ENCODE results near the gene NPY.
A peak's percentile ranks its signal among the peaks of the same experiment; 100 is the strongest.

The NPY gene

DNA sequence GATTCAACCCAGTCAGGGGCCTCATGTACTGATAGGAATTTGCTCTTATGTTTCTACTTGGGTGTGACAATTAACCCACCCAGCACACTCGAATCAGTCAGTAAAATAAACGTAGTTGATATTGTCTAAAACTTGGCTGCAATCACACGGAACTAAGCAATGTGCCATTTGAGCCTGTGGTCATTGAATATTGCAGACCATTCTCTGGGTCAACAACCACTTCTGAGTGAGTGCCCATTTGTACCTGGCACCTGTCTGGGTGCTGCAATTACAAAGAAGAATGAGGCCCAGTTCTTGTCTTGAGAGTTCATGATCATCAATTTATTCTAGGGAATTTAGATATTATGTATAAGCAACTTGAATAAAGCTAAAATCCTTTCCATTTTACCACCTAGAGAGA, 29.8 kb downstream of the NPY start:
- no peak for DNase-seq

DNA sequence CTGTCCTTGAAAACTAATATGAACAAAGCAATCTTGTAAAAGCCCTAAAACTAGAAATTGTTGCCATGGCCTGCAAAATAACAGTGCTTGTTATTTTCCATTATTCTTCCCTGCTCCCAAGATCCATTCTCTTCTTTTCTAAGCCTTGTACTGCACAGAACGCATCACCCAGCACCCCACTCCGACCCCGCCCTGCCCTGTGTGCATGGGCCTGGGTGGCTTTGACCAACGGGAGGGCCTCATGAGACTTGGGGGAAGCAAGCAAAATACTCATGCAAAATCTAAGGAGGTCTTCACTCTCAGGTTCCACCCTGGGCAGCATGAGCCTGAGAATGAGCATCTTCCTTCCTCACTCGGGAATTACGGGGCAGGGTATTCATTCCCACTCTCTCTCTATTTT, 32.4 kb downstream of the NPY start:
- DNase-seq: no peak

DNA sequence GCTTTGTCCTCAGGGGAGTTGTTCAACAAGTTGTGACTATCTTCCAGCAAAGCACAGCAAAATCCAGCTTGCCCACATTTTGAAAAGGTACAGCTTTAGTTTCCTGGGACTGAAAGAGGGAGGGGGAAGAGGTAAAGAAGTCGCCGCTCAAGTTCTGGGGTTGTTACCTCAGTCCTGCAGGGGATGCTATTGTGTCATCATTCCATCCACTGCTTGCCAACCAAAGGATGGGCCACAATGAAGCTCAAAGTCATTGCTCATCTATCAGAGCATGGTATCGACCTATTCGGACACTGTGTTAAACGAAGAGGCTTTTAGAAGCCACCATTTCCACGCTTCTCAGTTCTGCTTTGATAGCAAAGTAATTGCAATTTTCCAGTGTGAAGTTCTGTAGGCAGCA, 34.3 kb downstream of the NPY start:
- no peak for DNase-seq

DNA sequence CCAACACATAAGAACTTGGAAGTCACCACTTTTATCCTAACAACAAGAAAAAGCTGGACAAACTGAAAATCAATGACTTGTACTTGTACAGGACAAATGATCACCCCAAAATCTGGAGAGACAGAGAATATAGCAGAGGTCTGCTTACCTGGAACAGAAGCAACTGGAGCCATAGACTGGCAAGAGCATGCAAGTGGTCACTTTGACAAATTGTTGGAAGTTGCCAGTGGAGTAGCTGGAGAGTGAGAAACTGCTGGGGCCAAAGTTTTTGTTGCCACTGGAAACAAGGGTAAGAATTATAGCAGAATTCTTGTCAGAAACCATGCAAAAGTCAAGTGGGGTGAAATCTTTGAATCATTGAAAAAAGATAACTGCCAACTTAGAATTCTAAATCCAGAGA, 35.2 kb downstream of the NPY start:
- no peak for DNase-seq

DNA sequence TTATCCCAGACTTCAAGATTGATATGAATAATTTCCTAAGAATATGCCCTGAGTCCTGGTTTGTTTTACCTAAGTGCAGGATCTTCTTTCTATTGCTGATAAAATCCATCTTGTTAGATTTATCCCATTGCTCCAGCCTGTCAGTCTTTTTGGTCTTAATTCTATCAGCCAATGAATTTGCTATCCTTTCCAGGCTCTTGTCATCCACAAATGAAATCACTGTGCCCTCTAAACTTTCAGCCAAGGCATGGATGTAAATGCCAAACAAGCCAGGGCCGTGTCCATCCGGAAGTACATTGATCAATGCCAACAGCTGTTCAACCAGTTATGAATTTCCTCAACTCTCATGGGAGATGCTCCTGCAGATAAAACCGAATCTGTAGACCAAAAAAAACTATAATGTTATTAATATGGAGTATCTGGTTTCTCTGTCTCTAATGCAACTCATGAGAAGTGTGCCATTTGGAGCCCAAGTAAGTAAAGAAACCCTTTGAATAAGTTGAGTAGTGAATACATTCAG, 40.0 kb downstream of the NPY start:
- no peak for DNase-seq

DNA sequence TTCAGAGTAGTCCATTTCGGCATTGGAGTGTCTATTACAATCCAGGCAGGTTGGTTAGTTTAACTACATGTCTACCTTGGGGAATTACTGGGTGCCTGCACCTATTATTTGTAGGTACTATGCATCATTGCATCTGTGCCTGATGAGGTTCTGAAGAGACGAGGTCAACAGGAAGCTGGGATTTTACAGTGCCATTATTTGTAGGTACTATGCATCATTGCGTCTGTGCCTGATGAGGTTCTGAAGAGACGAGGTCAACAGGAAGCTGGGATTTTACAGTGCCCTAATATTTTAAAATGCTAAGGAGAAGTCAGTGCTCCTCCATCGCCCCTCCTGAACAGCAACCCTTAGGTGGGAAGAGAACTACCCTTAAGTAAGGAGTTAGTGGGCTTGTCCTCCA, 41.7 kb downstream of the NPY start:
- DNase-seq: no peak

DNA sequence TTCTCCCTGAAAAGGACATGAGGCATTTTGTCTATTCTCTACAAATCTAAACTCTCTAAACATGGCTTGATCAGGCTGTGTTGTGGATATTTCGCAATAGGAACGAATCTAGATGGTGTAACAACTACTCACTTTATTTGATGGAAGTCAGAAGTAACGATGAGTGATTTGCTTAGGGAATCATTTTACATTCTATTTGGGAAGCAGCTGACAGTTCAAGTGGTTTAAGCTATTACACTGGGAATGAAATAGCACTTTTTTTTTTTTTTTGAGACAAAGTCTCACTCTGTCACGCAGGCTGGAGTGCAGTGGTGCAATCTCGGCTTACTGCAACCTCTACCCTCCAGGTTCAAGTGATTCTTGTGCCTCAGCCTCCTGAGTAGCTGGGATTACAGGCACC, 44.1 kb downstream of the NPY start:
- DNase-seq: no peak

DNA sequence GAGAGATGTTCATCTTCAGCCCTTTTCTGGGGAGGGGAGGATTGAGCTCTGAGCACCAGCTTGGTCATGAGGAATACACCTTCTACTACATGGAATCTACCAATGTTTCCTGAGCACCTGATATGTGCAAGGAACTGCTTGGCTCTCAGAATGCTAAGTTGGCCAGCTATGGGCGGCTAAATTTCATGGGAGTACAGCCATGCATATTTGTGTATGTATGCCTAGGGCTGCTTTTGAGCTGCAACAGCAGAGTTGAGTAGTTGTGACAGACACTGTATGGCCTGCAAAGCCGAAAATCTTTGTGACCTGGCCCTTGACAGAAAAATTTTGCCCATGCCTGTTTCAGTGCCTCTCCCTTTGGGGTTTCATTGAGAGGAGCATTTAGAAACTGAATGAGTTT, 44.9 kb downstream of the NPY start:
- no peak for DNase-seq

DNA sequence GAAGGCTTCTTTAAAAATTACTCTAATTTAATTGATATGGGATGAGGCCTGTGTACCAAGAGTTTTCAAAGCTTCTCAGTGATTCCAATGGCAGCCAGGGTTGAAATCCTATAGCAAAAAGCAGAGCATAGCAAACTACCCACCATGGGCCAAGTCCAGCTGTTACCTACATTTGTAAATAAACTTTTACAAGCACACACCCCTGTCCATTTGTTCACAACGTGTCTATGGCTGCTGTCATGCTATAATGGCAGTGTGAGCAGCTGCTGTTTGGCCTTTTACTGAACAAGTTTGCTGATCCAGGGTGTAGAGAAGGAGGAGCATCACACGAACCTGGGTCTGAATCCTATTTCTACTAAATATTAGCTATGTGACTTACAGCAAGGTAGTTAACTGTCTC, 50.0 kb downstream of the NPY start:
- DNase-seq: no peak

DNA sequence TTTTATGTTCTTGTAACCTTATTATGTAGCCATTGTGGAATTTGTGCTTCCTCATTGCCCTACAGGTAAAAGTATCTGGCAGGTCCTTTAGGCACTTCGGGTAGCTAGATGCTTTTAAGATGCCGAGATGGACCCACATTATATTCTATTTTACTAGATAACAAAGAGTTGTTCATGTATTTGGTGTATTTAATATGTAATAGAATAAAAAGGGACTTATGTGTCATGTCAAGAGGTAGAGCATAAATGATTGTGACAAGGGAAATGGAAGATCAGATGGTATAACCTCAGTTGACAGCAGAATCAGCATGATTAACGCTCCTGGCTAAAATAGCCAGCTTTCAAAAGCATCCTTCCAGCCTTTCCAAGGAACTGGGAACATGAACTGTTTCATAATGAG, 50.6 kb downstream of the NPY start:
- DNase-seq: no peak

DNA sequence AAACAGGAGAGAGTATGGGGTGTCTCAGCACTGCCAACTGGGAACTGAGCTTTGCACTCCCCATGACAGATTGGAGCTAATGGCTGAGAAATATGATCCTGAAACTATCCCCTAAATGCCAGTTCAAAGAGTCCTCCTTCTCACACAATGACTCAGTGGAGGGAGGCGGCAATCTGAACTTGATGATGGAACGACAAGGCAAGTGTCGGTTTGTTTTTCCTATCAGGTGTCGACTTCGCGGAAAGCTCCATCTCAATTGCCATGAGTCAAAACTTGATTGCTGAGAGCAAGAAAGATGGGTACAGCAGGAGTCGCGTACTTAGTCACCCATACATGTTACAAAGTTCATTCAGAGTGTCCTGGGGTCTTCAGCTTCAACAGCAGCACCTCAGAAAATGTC, 52.5 kb downstream of the NPY start:
- DNase-seq: peak in 19 of 56 donors; percentile 0 to 60 (median 26)

DNA sequence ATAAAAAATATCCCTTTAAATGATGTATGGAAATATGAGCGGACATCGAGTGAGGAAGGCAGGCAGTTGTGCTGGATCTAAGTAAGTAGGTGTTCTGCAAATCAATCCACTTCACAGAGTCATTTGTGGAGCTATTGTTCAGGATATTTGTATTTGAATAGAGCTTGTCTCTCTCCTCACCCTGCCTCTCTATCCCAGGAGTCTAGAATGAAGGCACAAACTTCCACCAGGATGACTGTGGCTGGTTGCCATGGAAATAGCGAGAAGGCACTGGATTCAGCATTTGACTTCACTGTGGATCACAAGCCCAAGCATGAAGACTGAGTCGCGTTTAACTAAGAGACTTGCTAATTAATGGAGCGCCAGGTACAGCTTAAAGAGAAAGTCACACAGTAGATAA, 53.2 kb downstream of the NPY start:
- DNase-seq: peak in 28 of 56 donors; percentile 2 to 70 (median 18)

DNA sequence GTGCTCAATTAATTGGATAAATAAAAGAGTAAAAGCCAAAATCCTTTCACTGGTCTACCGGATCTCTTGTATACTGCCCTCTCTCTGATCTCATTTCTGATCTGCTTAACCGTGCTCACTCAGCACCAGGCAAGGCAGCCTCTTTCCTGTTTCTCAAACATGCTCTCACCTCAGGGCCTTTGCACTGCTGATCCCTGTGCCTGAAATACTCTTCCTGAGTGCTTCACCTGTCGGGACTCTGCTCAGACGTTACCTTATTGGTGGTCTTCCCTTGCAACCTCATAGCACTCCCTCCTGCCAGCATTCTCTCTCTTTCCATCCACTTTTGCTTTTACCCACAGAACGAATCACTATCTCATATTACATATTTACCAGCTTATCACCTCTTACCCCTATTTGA, 55.6 kb downstream of the NPY start:
- no peak for DNase-seq

DNA sequence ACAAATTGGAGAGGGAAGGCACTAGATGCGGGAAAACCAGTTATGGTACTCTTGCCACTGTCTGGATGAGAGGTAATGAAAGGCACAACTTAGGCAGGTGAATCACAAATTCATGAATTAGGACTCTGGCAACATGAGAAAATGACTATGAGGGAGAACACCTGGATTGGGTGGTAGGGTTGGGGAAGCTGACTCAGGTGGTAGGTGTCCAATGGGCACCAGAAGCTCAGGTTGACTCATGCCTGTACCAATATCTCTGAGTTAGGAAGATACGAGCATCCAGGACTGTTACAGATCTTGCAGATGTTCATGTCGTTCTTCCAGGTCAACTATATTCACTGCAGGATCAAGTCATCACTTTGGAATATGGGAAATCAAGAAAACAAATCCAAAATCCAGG, 56.7 kb downstream of the NPY start:
- no peak for DNase-seq
